IPS-18c (cell line): Measurements from ENCODE around the gene BMPER.
"Not testable (repeated sequence)": the region's sequence is repeated elsewhere in the genome, so short reads cannot be mapped to it uniquely, and the experiment has no call there.

Experiments used
- H3K4me3 ChIP-seq: 2 replicates; pipeline ENCODE4 v1.7.0; 2013; ENCODE audit warnings: low read depth, mild to moderate bottlenecking, low read length, moderate library complexity; ENCODE audit not compliant: insufficient read depth
- H3K9me3 ChIP-seq: one replicate; pipeline ENCODE4 v1.6.1; 2013; ENCODE audit warnings: mild to moderate bottlenecking, low read length, moderate library complexity; ENCODE audit not compliant: control insufficient read depth, insufficient read depth

Gene BMPER

GRCh38 chr7:34155220-34155908 is 250.0 kb downstream of the BMPER start:
- H3K9me3 ChIP-seq = no peaks in the 10 kb centered on the region
- H3K4me3 ChIP-seq = no peak overlapping the region

GRCh38 chr7:34156336-34156735 is 251.0 kb downstream of the BMPER start:
- no peak overlapping the region for H3K4me3 ChIP-seq
- H3K9me3 ChIP-seq = no peaks in the 10 kb centered on the region

- no peak overlapping the region for H3K4me3 ChIP-seq
- H3K9me3 ChIP-seq = no peaks in the 10 kb centered on the region
Observed at GRCh38 chr7:34157137-34157536, 251.8 kb downstream of the BMPER start.

- Histone ChIP-seq H3K9me3 (no peaks in the 10 kb centered on the region), H3K4me3 (no peak overlapping the region)
Observed at GRCh38 chr7:34158368-34159153, 253.2 kb downstream of the BMPER start.

- Histone ChIP-seq H3K9me3 (no peaks in the 10 kb centered on the region), H3K4me3 (no peak overlapping the region)
Observed at GRCh38 chr7:34160261-34160752, 255.0 kb downstream of the BMPER start.

- H3K9me3 ChIP-seq = no peaks in the 10 kb centered on the region
- H3K4me3 ChIP-seq = no peak overlapping the region
Observed at GRCh38 chr7:34162027-34162565, 256.8 kb downstream of the BMPER start.

- Histone ChIP-seq H3K4me3 (no peak overlapping the region), H3K9me3 (no peaks in the 10 kb centered on the region)
Observed at GRCh38 chr7:34162677-34163076, 257.3 kb downstream of the BMPER start.

GRCh38 chr7:34163956-34164355 is 258.6 kb downstream of the BMPER start:
- H3K4me3 ChIP-seq = no peak overlapping the region
- peaks cover 2% of the 10 kb centered on the region for H3K9me3 ChIP-seq

- no peak overlapping the region for H3K4me3 ChIP-seq
- H3K9me3 ChIP-seq = peaks cover 2% of the 10 kb centered on the region
Observed at GRCh38 chr7:34165466-34165865, 260.1 kb downstream of the BMPER start.

- no peak overlapping the region for H3K4me3 ChIP-seq
- peaks cover 2% of the 10 kb centered on the region for H3K9me3 ChIP-seq
Observed at GRCh38 chr7:34165927-34166550, 260.7 kb downstream of the BMPER start.

GRCh38 chr7:34168013-34168412 is 262.7 kb downstream of the BMPER start:
- Histone ChIP-seq H3K9me3 (peaks cover 2% of the 10 kb centered on the region), H3K4me3 (no peak overlapping the region)

- H3K9me3 ChIP-seq = not testable (repeated sequence)
- H3K4me3 ChIP-seq = peak overlapping the region; percentile 31; the same call in 1 of the 2 replicates
Observed at GRCh38 chr7:34174688-34175616, 269.6 kb downstream of the BMPER start.

GRCh38 chr7:34175837-34176236 is 270.5 kb downstream of the BMPER start:
- peaks cover 2% of the 10 kb centered on the region for H3K9me3 ChIP-seq
- no peak overlapping the region for H3K4me3 ChIP-seq

GRCh38 chr7:34177476-34177875 is 272.1 kb downstream of the BMPER start:
- H3K9me3 ChIP-seq = peaks cover 4% of the 10 kb centered on the region
- H3K4me3 ChIP-seq = no peak overlapping the region

GRCh38 chr7:34181271-34181958 is 276.1 kb downstream of the BMPER start:
- Histone ChIP-seq H3K9me3 (peaks cover 2% of the 10 kb centered on the region), H3K4me3 (no peak overlapping the region)

GRCh38 chr7:34184466-34184865 is 279.1 kb downstream of the BMPER start:
- peaks cover 2% of the 10 kb centered on the region for H3K9me3 ChIP-seq
- no peak overlapping the region for H3K4me3 ChIP-seq
